ENCODE results near the gene ATP9B. TPM values are rescaled to one million over a fixed set of nuclear protein-coding genes. Genes with fewer than 3 reads are reported as not detected.

ATP9B gene
- polyA plus RNA-seq, 1 of the 3 experiments (the other 2 are of a cell fraction) = 11.2 TPM

GRCh38 chr18:79339094-79339908, 270.1 kb downstream of the ATP9B start:
- H3K4me2 ChIP-seq = no peak overlapping the region
- no peaks in the 10 kb centered on the region for H3K9me3 ChIP-seq
- no peak overlapping the region for H3K9ac ChIP-seq
- ChIA-PET CTCF (no interaction called here), POLR2A (no interaction called here)
- TF ChIP-seq SMC3 (IDR thresholded peaks at IDR 0.05; ENCODE audit: low read depth, low read length) = no peak
- no peak for TF ChIP-seq PBX3 (IDR thresholded peaks at IDR 0.05)
- TF ChIP-seq GATA2 (CRISPR knock-in tag; IDR thresholded peaks at IDR 0.05) = no peak
- no peak for TF ChIP-seq FOSL2 (IDR thresholded peaks at IDR 0.05; ENCODE audit: borderline replicate concordance, low read depth)
- TF ChIP-seq USF2 (IDR thresholded peaks at IDR 0.05; ENCODE audit: borderline replicate concordance, low read depth, low read length) = no peak
- no peak for TF ChIP-seq FOXM1 (IDR thresholded peaks at IDR 0.05; ENCODE audit: low read depth)
- TF ChIP-seq RFX5 (IDR thresholded peaks at IDR 0.05; ENCODE audit: low read length) = no peak
- TF ChIP-seq MAX (IDR thresholded peaks at IDR 0.05; ENCODE audit: low read depth) = no peak
- TF ChIP-seq ZBTB33 (IDR thresholded peaks at IDR 0.05; ENCODE audit: borderline replicate concordance, low read depth) = no peak
- TF ChIP-seq POLR2AphosphoS5 (IDR thresholded peaks at IDR 0.05; ENCODE audit: low read depth, low read length) = no peak
- no peak for TF ChIP-seq EZH2phosphoT487 (IDR thresholded peaks at IDR 0.05; ENCODE audit: borderline replicate concordance, low read depth)
- no peak for TF ChIP-seq CHD2 (IDR thresholded peaks at IDR 0.05; ENCODE audit: low read length, partially characterized antibody)
- TF ChIP-seq RAD21 (IDR thresholded peaks at IDR 0.05; ENCODE audit: low read length) = no peak
- TF ChIP-seq MEF2A (IDR thresholded peaks at IDR 0.05; ENCODE audit: borderline replicate concordance, low read depth) = no peak
- TF ChIP-seq REST (IDR thresholded peaks at IDR 0.05; ENCODE audit: low read depth, low read length) = no peak
- no peak for TF ChIP-seq JUND (IDR thresholded peaks at IDR 0.05)
- H3F3A ChIP-seq (replicated peaks; ENCODE audit: insufficient read depth) = no peaks in the 10 kb centered on the region
- peaks cover 4 to 7% of the 10 kb centered on the region in 2 experiments for H3K36me3 ChIP-seq (replicated peaks in 1 of 2; ENCODE audit: control insufficient read depth in 1 of 2, insufficient read depth in 2 of 2, low read length in 1 of 2)
- H3K4me1 ChIP-seq (ENCODE audit: control insufficient read depth in 1 of 2, insufficient read depth in 2 of 2, low read depth in 1 of 2, low read length in 1 of 2) = no peaks in the 10 kb centered on the region
- H3K9me2 ChIP-seq = no peaks in the 10 kb centered on the region
- no peaks in the 10 kb centered on the region for H3K79me2 ChIP-seq (ENCODE audit: insufficient read depth)
- no peak for DNase-seq
- no peak overlapping the region for H3K4me3 ChIP-seq (ENCODE audit: low read depth in 2 of 2, low read length in 1 of 2)
- no peak overlapping the region for H2AFZ ChIP-seq (ENCODE audit: low read depth)
- H3K27ac ChIP-seq (ENCODE audit: low read depth in 2 of 2, low read length in 1 of 2) = no peak overlapping the region
- 93% methylated on average over 19 of the region's 19 CpGs for WGBS (ENCODE audit: low lambda C conversion rate)
- H3K27me3 ChIP-seq (ENCODE audit: insufficient read depth) = no peaks in the 10 kb centered on the region
- no peaks in the 10 kb centered on the region for H4K20me1 ChIP-seq (ENCODE audit: insufficient read depth)
